Mesendoderm (in vitro differentiated cells): ENCODE data around the gene TREH. TPM values are rescaled to one million over a fixed set of nuclear protein-coding genes. Genes with fewer than 3 reads are reported as not detected.

Experiments used
- DNase-seq: peaks from one replicate; pipeline ENCODE4 v3.0.0; 2013
- H2AK5ac ChIP-seq: 2 replicates; pipeline ENCODE4 v1.6.1; 2013; ENCODE audit warnings: low read length, inconsistent platforms
- H2BK120ac ChIP-seq: 2 replicates; pipeline ENCODE4 v1.6.1; 2013; ENCODE audit warnings: low read depth, mild to moderate bottlenecking, low read length, moderate library complexity, mixed read lengths
- H2BK15ac ChIP-seq: replicated peaks from 2 replicates; pipeline ENCODE4 v1.6.1; 2013; ENCODE audit warnings: low read depth, mild to moderate bottlenecking, moderate library complexity
- H2BK5ac ChIP-seq: 2 replicates; pipeline ENCODE4 v1.6.1; 2013; ENCODE audit warnings: low read length, inconsistent platforms
- H3K18ac ChIP-seq: 2 replicates; pipeline ENCODE4 v1.6.1; 2013; ENCODE audit warnings: mild to moderate bottlenecking, low read length, mixed read lengths
- H3K23ac ChIP-seq: one replicate; pipeline ENCODE4 v1.6.1; 2013; ENCODE audit warnings: low read length
- H3K27ac ChIP-seq: 2 replicates; pipeline ENCODE4 v1.5.1; 2013; ENCODE audit warnings: low read depth, mild to moderate bottlenecking, inconsistent platforms, low read length, moderate library complexity
- H3K27me3 ChIP-seq: 2 replicates; pipeline ENCODE4 v1.6.1; 2013; ENCODE audit warnings: low read length, control low read depth, mild to moderate bottlenecking, inconsistent platforms; ENCODE audit not compliant: insufficient read depth, poor library complexity
- H3K36me3 ChIP-seq: 2 replicates; pipeline ENCODE4 v1.6.1; 2013; ENCODE audit warnings: low read length, inconsistent platforms; ENCODE audit not compliant: control insufficient read depth, insufficient read depth
- H3K4ac ChIP-seq: one replicate; pipeline ENCODE4 v1.6.1; 2013; ENCODE audit warnings: low read depth, mild to moderate bottlenecking, low read length, moderate library complexity
- H3K4me1 ChIP-seq: 2 replicates; pipeline ENCODE4 v1.6.1; 2013; ENCODE audit warnings: low read depth, low read length, inconsistent platforms; ENCODE audit not compliant: control insufficient read depth
- H3K4me2 ChIP-seq: 2 replicates; pipeline ENCODE4 v1.6.1; 2013; ENCODE audit warnings: low read length
- H3K4me3 ChIP-seq: 2 replicates; pipeline ENCODE4 v1.5.1; 2013; ENCODE audit warnings: mild to moderate bottlenecking, low read length
- H3K56ac ChIP-seq: one replicate; pipeline ENCODE4 v1.6.1; 2013; ENCODE audit warnings: low read length
- H3K79me1 ChIP-seq: 2 replicates; pipeline ENCODE4 v1.6.1; 2013; ENCODE audit warnings: low read length, inconsistent platforms
- H3K79me2 ChIP-seq: 2 replicates; pipeline ENCODE4 v1.6.1; 2013; ENCODE audit warnings: mild to moderate bottlenecking, low read length; ENCODE audit not compliant: control insufficient read depth, insufficient read depth
- H3K9ac ChIP-seq: 2 replicates; pipeline ENCODE4 v1.6.1; 2013; ENCODE audit warnings: low read length, inconsistent platforms
- H4K5ac ChIP-seq: one replicate; pipeline ENCODE4 v1.6.1; 2013; ENCODE audit warnings: low read length
- H4K8ac ChIP-seq: one replicate; pipeline ENCODE4 v1.6.1; 2013; ENCODE audit warnings: low read depth, mild to moderate bottlenecking, control low read depth, low read length, moderate library complexity
- WGBS: extraction: QIAGEN DNeasy Blood & Tissue Kit; methylation state at CpG from one replicate; pipeline ENCODE4 v1.1.7; 2013; ENCODE audit warnings: low lambda C conversion rate, missing lambda C conversion rate; ENCODE audit not compliant: insufficient coverage; ENCODE audit errors: extremely low coverage; 5-methylcytosine and 5-hydroxymethylcytosine counted together
- small RNA-seq: library from polyadenylated mRNA; stranded (forward); fragments of <200 nt; extraction: miRNeasy Mini kit (QIAGEN cat#:217004); gene quantifications from one replicate; pipeline ENCODE3, GENCODE V24; 2013; ENCODE audit not compliant: insufficient read depth

TREH gene

DNA sequence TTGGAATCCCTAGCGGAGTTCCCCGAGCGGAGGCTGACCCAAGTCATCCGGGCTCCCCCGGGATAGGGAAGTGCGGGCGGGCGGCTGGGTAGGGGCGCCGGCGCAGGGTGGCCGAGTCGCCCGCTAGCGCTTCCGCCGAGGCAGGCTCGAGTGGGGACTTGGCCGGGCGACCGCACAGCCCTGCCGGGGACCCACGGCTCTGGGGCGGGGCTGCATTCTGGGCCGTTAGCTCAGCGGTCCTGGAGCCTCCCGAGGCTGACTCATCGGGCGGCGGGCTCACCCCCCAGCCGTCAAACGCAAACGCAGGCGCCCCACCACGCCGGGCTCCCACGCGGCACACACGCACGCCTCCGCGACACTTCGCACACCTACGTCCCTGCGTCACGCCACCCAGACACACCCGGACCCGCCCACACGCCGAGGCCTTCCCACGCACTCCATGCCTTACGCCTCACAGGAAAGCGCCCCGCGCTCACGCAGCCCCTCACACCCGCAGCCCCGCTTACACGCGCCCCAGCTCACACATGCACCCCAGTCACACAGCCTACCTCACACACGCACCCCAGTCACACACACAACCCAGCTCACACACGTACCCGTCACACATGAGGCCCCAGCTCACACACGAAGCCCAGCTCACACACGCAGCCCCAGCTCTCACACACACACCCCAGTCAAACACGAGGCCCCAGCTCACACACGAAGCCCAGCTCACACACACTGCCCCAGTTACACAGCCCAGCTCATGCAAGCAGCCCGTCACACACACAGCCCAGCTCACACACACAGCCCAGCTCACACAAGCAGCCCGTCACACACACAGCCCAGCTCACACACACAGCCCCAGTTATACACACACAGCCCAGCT lies 70.9 kb downstream of the TREH start:
- peak; percentile 17 for DNase-seq
- Histone ChIP-seq H3K9ac (peak overlapping the region; percentile 2), H3K56ac (peak overlapping the region; percentile 50), H2BK15ac (no peak overlapping the region), H3K36me3 (no peaks in the 10 kb centered on the region), H3K4ac (no peak overlapping the region), H3K23ac (peak overlapping the region; percentile 95), H4K8ac (no peak overlapping the region), H3K4me1 (peaks cover 5% of the 10 kb centered on the region), H2BK5ac (no peak overlapping the region), H3K27me3 (peaks cover 38% of the 10 kb centered on the region), H3K79me2 (no peaks in the 10 kb centered on the region), H3K79me1 (no peaks in the 10 kb centered on the region), H3K27ac (no peak overlapping the region), H3K18ac (no peak overlapping the region), H3K4me3 (no peak overlapping the region), H2AK5ac (peak overlapping the region; percentile 43), H2BK120ac (no peak overlapping the region), H4K5ac (no peak overlapping the region), H3K4me2 (peak overlapping the region; percentile 64)
- WGBS, result no CpG with 5 or more reads among the region's 69 CpGs

DNA sequence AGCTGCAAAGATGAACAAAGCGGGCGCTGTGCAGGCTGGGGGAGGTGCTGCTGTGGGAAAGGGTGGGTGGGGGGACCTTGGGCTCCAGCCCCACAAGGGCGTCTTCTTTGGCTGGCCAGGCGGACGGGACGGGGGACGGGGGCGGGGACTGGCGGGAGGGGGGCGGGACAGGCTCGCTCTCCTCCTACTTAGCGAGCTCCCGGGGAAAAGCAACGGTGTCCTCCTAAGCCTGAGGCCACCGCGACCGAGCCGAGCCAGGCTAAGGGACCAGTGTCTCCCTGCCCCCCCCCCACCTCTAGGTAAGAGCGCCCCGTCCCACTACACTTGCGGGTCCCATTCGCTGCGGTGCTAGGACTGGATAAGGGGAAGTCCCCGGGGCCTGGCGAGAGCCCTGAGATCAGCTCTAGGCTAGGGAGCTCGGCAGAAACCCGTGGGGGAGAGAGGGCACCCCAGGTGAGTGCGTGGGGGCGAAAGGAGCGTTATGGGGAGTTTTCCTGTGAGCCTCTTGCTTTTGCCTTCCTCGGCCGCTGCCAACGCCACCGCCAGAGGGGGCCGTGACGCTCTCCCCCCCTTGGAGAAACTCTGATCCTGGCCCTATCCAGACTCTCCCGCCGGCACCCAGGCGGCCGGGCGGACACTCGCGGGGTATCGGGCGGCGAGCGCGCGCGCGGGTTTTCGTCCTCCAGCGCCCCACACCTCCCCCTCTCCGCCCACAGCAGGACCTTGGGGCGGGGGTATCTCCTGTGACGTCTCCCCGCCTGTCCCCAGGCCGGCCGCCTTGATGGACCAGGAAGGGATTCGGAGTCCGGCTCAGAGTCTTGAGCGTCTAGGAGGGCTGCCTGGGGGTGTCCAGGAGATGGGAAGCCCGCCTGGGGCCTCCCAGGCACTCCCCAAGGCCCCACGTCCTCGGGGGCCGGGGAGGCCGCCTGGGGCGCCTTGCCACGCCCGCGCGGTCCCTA lies 71.8 kb downstream of the TREH start, which contains the start of gene PHLDB1:
Gene PHLDB1 (plus strand): TSS at position 215 of the 959 bp plus-strand sequence. CDS start 6,222 bp downstream, outside the sequence.
- H3K4ac ChIP-seq, result no peak within 1 kb of the TSS
- no peak within 1 kb of the TSS for H2BK120ac ChIP-seq
- H4K8ac ChIP-seq, result no peak within 1 kb of the TSS
- H3K27ac ChIP-seq, result no peak within 1 kb of the TSS
- peaks cover 4% of the 10 kb centered on the region for H3K4me1 ChIP-seq
- H3K36me3 ChIP-seq, result no peaks in the 10 kb centered on the region
- peak within 1 kb of the TSS; percentile 24 for H3K23ac ChIP-seq
- no CpG with 5 or more reads among the region's 72 CpGs for WGBS
- peak; percentile 54 for DNase-seq
- peak within 1 kb of the TSS; percentile 25 for H3K4me3 ChIP-seq
- no peak within 1 kb of the TSS for H2BK15ac ChIP-seq
- peaks cover 38% of the 10 kb centered on the region for H3K27me3 ChIP-seq
- H3K9ac ChIP-seq, result peak within 1 kb of the TSS; percentile 59
- H3K56ac ChIP-seq, result peak within 1 kb of the TSS; percentile 49
- peak within 1 kb of the TSS; percentile 64 for H3K4me2 ChIP-seq
- H2BK5ac ChIP-seq, result no peak within 1 kb of the TSS
- no peak within 1 kb of the TSS for H4K5ac ChIP-seq
- no peak within 1 kb of the TSS for H2AK5ac ChIP-seq
- H3K79me1 ChIP-seq, result no peaks in the 10 kb centered on the region
- no peak within 1 kb of the TSS for H3K18ac ChIP-seq
- no peaks in the 10 kb centered on the region for H3K79me2 ChIP-seq

Small RNA genes within 50 kb of the gene (small RNA-seq; reads per million reads assigned to genes)
- not detected for gene RNU6-376P
